DND-41 (cell line): Measurements from ENCODE around the gene ENGASE.

Experiments
- ATAC-seq: fragments of 200-7000 bp; cut with Tn5 transposase; 3 replicates; pipeline ENCODE4 v1.9.1; 2021; ENCODE audit warnings: low read depth; ENCODE audit not compliant: insufficient read depth
- DNase-seq: peaks from one replicate; pipeline ENCODE4 v3.0.0-alpha.2; 2020
- H2AFZ ChIP-seq: 2 replicates; pipeline ENCODE4 v1.6.0; 2012; ENCODE audit warnings: low read depth, low read length
- H3K27ac ChIP-seq: 2 replicates; pipeline ENCODE4 v1.5.1; 2012; ENCODE audit warnings: low read length, inconsistent platforms
- H3K27me3 ChIP-seq: fragments of 200-600 bp; sonication (generic); 2 replicates; pipeline ENCODE4 v1.6.0; 2012; ENCODE audit warnings: low read length, mild to moderate bottlenecking, inconsistent platforms; ENCODE audit not compliant: insufficient read depth, poor library complexity
- H3K36me3 ChIP-seq: 2 replicates; pipeline ENCODE4 v1.5.1; 2012; ENCODE audit warnings: low read length, inconsistent platforms; ENCODE audit not compliant: insufficient read depth
- H3K4me1 ChIP-seq: 2 replicates; pipeline ENCODE4 v1.5.1; 2012; ENCODE audit warnings: mild to moderate bottlenecking, low read length; ENCODE audit not compliant: insufficient read depth
- H3K4me2 ChIP-seq: 2 replicates; pipeline ENCODE4 v1.6.0; 2012; ENCODE audit warnings: mild to moderate bottlenecking, moderate library complexity, low read length, inconsistent platforms; ENCODE audit not compliant: insufficient read depth
- H3K4me3 ChIP-seq, 2 experiments: fragments of 200-600 bp in 1 of 2; shearing (Covaris generic) in 1 of 2; 2 replicates each; pipeline ENCODE4 v1.5.1; 2012 to 2016; ENCODE audit warnings: inconsistent platforms in 2 of 2, low read length in 2 of 2, mild to moderate bottlenecking in 2 of 2, low read depth in 1 of 2, moderate library complexity in 1 of 2
- H3K79me2 ChIP-seq: 2 replicates; pipeline ENCODE4 v1.6.0; 2012; ENCODE audit warnings: low read length, inconsistent platforms; ENCODE audit not compliant: insufficient read depth
- H3K9ac ChIP-seq: 2 replicates; pipeline ENCODE4 v1.6.0; 2012; ENCODE audit warnings: low read depth, mild to moderate bottlenecking, inconsistent platforms, low read length, moderate library complexity
- H3K9me3 ChIP-seq: 2 replicates; pipeline ENCODE4 v1.5.1; 2012; ENCODE audit warnings: low read length, moderate library complexity, mild to moderate bottlenecking, inconsistent platforms; ENCODE audit not compliant: insufficient read depth, severe bottlenecking
- H4K20me1 ChIP-seq: 2 replicates; pipeline ENCODE4 v1.6.0; 2012; ENCODE audit warnings: low read length; ENCODE audit not compliant: insufficient read depth
- CTCF ChIP-seq: IDR thresholded peaks from 2 replicates; pipeline ENCODE4 v1.5.1; 2012; ENCODE audit warnings: borderline replicate concordance, low read length, moderate library complexity, mild to moderate bottlenecking; ENCODE audit not compliant: poor library complexity, severe bottlenecking; ENCODE audit errors: extremely low read depth
- EZH2 ChIP-seq: IDR thresholded peaks from 3 replicates; pipeline ENCODE4 v1.6.1; 2012; ENCODE audit warnings: borderline replicate concordance, low read depth, mild to moderate bottlenecking, moderate library complexity, low read length, inconsistent platforms; ENCODE audit not compliant: severe bottlenecking

The ENGASE gene

GRCh38 chr17:79116575-79117368, 42.1 kb downstream of the ENGASE start:
- TF ChIP-seq EZH2 (no peak), CTCF (no peak)
- no peaks in the 10 kb centered on the region for H3K4me1 ChIP-seq
- H3K79me2 ChIP-seq, result no peaks in the 10 kb centered on the region
- no peak overlapping the region for H3K9ac ChIP-seq
- DNase-seq, result no peak
- H3K27me3 ChIP-seq, result peaks cover 13% of the 10 kb centered on the region
- peaks cover 16% of the 10 kb centered on the region for H4K20me1 ChIP-seq
- no peak overlapping the region for H3K27ac ChIP-seq
- H3K4me3 ChIP-seq, result no peak overlapping the region
- ATAC-seq, result no peak
- no peaks in the 10 kb centered on the region for H3K9me3 ChIP-seq
- no peak overlapping the region for H2AFZ ChIP-seq
- no peaks in the 10 kb centered on the region for H3K36me3 ChIP-seq
- no peak overlapping the region for H3K4me2 ChIP-seq

GRCh38 chr17:79117905-79118487, 43.4 kb downstream of the ENGASE start:
- Histone ChIP-seq H3K9ac (no peak overlapping the region), H3K4me3 (no peak overlapping the region), H2AFZ (no peak overlapping the region), H3K27ac (no peak overlapping the region), H3K79me2 (no peaks in the 10 kb centered on the region), H3K4me1 (no peaks in the 10 kb centered on the region), H3K9me3 (no peaks in the 10 kb centered on the region), H3K36me3 (no peaks in the 10 kb centered on the region), H4K20me1 (peaks cover 16% of the 10 kb centered on the region), H3K4me2 (no peak overlapping the region), H3K27me3 (peaks cover 13% of the 10 kb centered on the region)
- DNase-seq (no peak), ATAC-seq (no peak)
- TF ChIP-seq CTCF, result no peak
- no peak for TF ChIP-seq EZH2

GRCh38 chr17:79118924-79119323, 44.3 kb downstream of the ENGASE start:
- TF ChIP-seq CTCF, result no peak
- H3K27ac ChIP-seq, result no peak overlapping the region
- peaks cover 9% of the 10 kb centered on the region for H3K27me3 ChIP-seq

More at GRCh38 chr17:79118924-79119323, 44.3 kb downstream of the ENGASE start:
- ATAC-seq, result no peak
- no peak overlapping the region for H3K4me3 ChIP-seq
- no peaks in the 10 kb centered on the region for H3K9me3 ChIP-seq
- H3K36me3 ChIP-seq, result no peaks in the 10 kb centered on the region
- no peak overlapping the region for H3K4me2 ChIP-seq
- peaks cover 16% of the 10 kb centered on the region for H4K20me1 ChIP-seq
- no peaks in the 10 kb centered on the region for H3K79me2 ChIP-seq
- DNase-seq, result no peak
- H2AFZ ChIP-seq, result no peak overlapping the region
- no peaks in the 10 kb centered on the region for H3K4me1 ChIP-seq
- H3K9ac ChIP-seq, result no peak overlapping the region
